HG02852 (cell line): Measurements from ENCODE around the gene TRIO.

Source experiments
- ATAC-seq: cut with Tn5 transposase; IDR thresholded peaks from one replicate; pipeline ENCODE4 v1.9.1; 2021; ENCODE audit warnings: mild to moderate bottlenecking, moderate library complexity; ENCODE audit not compliant: unreplicated experiment

TRIO gene

GRCh38 chr5:14183187-14183939, 40.2 kb downstream of the TRIO start:
- no peak for ATAC-seq

GRCh38 chr5:14184082-14184481, 40.9 kb downstream of the TRIO start:
- ATAC-seq, result no peak

GRCh38 chr5:14184725-14185124, 41.6 kb downstream of the TRIO start:
- ATAC-seq, result no peak

- ATAC-seq, result no peak
Observed at GRCh38 chr5:14185326-14186058, 42.4 kb downstream of the TRIO start.

- ATAC-seq, result no peak
Observed at GRCh38 chr5:14186059-14186830, 43.1 kb downstream of the TRIO start.

- ATAC-seq, result no peak
Observed at GRCh38 chr5:14187157-14187556, 44.0 kb downstream of the TRIO start.

- ATAC-seq, result no peak
Observed at GRCh38 chr5:14187660-14188059, 44.5 kb downstream of the TRIO start.

GRCh38 chr5:14188778-14189177, 45.6 kb downstream of the TRIO start:
- ATAC-seq, result no peak

GRCh38 chr5:14189680-14190079, 46.5 kb downstream of the TRIO start:
- ATAC-seq, result no peak

- no peak for ATAC-seq
Observed at GRCh38 chr5:14190194-14191164, 47.3 kb downstream of the TRIO start.

- no peak for ATAC-seq
Observed at GRCh38 chr5:14191325-14191724, 48.2 kb downstream of the TRIO start.

GRCh38 chr5:14193496-14193895, 50.4 kb downstream of the TRIO start:
- ATAC-seq, result no peak

- no peak for ATAC-seq
Observed at GRCh38 chr5:14195588-14195987, 52.4 kb downstream of the TRIO start.

- ATAC-seq, result no peak
Observed at GRCh38 chr5:14197056-14197455, 53.9 kb downstream of the TRIO start.

GRCh38 chr5:14199902-14200301, 56.8 kb downstream of the TRIO start:
- no peak for ATAC-seq

- ATAC-seq, result no peak
Observed at GRCh38 chr5:14200312-14200990, 57.3 kb downstream of the TRIO start.

GRCh38 chr5:14201325-14202045, 58.3 kb downstream of the TRIO start:
- ATAC-seq, result no peak

- no peak for ATAC-seq
Observed at GRCh38 chr5:14202462-14202861, 59.3 kb downstream of the TRIO start.

GRCh38 chr5:14204011-14204670, 61.0 kb downstream of the TRIO start:
- ATAC-seq, result no peak
